DMS114 treated with DMSO at 0.1 percent for 48 hours (cell line): ENCODE results near the gene SPSB3.
"Not testable (repeated sequence)": the region's sequence is repeated elsewhere in the genome, so short reads cannot be mapped to it uniquely, and the experiment has no call there.

Experiments used
- DNase-seq: peaks from one replicate; lab custom pipeline; 2025; ENCODE audit not compliant: unreplicated experiment; lab: John Stamatoyannopoulos, UW

SPSB3 gene

GRCh38 chr16:1744338-1744840 is 38.0 kb downstream of the SPSB3 start:
- no peak for DNase-seq

DNA sequence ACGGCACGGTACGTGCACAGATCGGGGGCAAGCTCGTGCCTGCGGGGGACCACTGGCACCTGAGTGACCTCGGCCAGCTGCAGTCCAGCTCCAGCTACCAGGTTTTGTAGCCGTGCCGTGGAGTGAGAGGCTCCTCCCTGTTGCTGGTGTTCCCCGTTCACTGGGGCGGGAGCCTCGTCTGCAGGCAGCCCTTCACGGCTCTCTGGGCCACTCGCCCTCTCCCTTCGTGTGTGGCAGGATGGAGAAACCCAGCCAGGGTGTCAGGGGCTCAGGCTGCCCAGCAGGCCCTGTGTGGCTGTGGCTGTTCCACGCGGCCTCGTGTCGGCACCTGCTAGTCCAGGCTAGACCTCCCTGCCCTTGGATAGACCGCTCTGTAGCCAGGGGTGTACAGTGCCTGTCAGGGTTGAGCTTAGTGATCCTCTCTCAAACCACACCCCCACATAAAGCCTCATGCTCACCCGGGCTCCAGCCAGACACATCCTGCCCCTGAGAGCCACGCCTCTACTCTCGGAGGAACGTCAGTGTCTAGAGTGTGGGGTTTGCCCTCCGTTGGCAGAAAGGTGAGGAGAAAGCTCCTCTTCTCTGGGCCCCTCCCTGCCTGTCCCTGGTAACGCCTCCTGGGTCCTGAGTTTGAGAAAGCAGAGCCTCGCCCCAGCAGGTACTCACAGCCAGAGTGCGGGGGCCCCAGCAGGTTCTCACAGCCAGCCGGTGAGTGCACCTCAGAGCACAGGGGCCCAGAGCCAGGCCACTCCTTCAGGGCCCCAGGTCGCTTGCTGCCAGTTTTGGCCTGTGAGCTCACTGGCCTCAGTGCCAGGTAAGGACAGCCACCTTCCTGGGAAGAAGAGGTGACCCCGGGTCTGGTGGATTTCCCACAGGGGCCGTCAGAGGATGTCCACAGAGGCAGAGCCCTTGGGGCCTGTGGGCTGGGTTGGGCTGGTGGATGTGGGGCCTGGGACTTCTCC is 38.7 kb downstream of the SPSB3 start:
- no peak for DNase-seq

DNA sequence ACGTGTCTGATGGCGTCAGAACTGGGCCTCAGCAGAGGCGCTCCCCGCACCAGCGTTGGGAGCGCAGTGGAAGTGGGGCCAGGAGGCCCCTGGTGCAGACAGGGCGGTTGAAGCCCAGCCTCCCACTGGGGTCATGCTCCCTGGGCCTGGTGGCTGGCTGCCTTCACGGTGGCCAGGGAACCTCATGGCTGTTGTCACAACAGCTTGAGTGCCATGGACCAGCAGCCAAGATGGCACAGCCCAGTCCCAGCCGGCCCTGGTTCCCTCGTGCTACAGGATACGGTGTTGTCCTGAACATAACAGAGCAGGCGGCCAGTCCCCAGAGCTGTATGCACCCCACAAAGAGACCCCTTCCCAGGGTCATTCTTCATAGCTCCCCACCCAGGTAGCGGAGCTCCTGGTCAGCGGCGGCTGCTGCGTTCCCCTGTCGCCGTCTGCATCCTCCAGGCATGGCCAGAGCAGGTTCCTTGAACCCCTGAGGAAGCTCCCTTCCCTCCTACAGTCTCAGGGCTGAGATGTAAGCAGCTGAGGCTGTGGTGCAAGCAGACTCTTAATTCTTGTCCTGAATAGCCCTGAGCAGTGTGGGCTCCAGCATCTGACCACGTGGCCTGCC is 40.7 kb downstream of the SPSB3 start:
- DNase-seq: no peak

GRCh38 chr16:1740781-1741490 is 41.4 kb downstream of the SPSB3 start:
- no peak for DNase-seq

GRCh38 chr16:1740234-1740633 is 42.1 kb downstream of the SPSB3 start:
- no peak for DNase-seq

GRCh38 chr16:1734816-1735215 is 47.6 kb downstream of the SPSB3 start:
- DNase-seq: no peak

- DNase-seq: no peak
These were observed 48.2 kb downstream of the SPSB3 start for GRCh38 chr16:1734123-1734522.

DNA sequence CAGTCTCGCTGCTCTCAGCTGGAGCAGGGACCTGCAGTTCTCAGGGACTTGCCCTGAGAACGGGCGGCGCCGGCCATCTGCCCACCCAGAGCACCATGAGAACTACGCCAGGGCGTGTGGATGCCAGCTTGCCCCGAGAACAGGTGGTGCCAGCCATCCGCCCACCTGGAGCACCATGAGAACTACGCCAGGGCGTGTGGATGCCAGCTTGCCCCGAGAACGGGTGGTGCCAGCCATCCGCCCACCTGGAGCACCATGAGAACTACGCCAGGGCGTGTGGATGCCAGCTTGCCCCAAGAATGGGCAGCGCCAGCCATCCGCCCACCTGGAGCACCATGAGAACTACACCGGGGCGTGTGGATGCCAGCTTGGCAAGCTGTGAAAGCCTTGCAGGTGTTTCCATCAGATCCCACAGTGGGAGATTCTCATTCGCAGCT is 49.8 kb downstream of the SPSB3 start:
- not testable (repeated sequence) for DNase-seq

DNA sequence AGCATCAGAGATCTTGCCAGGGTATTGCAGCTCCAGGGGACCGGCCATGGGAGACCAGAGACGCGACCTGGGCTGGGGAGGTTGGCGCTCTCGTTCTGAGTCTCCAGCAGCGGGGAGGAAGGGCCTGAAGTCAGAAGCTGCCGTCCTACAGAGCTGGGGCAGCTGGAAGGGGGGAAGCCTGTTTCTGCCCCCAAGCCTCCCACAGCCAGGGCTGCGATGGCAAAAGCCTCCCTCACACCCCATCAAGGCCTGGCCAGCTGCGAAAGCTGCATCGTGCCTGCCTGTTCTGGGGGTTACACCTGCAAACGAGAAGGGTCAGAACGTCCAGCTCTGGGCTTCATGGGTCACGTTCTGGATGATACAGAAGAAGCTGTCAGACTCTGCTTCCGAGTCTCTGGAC is 50.3 kb downstream of the SPSB3 start:
- no peak for DNase-seq

GRCh38 chr16:1731603-1732002 is 50.8 kb downstream of the SPSB3 start:
- DNase-seq: no peak

DNA sequence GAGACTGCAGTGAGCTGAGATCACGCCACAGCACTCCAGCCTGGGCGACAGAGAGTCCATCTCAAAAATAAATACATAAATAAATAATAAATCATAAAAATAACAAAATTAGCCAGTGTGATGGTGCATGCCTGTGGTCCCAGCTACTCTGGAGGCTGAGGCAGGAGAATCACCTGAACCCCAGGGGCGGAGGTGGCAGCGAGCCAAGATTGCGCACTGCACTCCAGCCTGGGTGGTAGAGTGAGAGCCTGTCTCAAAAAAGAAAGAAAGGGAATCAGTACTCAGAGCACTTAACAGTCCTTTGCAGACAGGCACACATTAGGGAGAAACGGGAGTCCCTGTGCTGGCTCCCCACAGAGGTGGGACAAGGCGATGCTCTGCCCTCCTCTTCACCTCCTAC is 51.3 kb downstream of the SPSB3 start:
- no peak for DNase-seq

DNA sequence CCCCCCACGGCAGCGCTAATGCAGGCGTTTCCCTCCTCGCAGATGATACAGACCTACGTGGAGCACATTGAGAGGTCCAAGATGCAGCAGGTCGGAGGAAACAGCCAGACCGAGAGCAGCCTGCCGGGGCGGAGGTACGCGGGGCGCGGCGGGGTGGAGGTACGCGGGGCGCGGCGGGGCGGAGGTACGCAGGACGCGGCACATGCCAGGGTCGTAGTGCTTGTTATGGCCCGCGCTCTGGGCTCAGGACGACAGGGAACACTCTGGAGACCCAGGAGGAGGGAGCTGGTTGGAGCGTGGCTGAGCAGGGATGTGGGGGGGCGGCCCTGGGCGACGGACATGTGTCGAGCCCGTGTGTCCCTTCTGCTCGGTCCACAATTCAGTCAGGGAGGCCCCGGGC is 52.9 kb downstream of the SPSB3 start:
- no peak for DNase-seq

GRCh38 chr16:1729026-1729425 is 53.3 kb downstream of the SPSB3 start:
- no peak for DNase-seq

GRCh38 chr16:1727651-1728624 is 54.4 kb downstream of the SPSB3 start:
- no peak for DNase-seq
